Stimulated activated CD8-positive, alpha-beta memory T cell treated with anti-CD3 and anti-CD28 coated beads, Interleukin-2, amount 100 ng/mL, for 1 hour (primary cell): ENCODE data around the gene KCNMB2.

Experiments used
- DNase-seq, 2 donors: peaks; one replicate each; pipeline ENCODE4 v3.0.0-alpha.2; 2020; ENCODE audit warnings: low read depth in 2 of 2

The KCNMB2 gene

DNA sequence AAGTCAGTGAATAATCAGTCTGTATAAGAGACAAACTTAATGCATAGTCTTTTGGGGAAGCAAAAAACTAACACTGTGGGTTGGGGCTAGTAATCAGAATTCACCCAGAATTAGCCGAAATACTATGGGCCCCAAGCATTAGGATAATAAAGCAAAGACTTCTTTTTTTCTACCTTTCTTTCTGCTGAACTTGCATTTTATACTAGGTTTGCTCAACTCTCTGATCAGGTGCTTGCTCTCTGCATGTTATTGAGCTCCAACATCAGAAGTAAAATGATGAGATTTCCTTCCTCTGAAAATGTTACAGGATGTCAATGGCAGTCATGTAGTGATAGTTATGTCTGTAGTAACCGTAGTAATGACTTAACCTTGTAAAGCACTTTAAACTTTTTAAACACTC lies 216.6 kb downstream of the KCNMB2 start:
- DNase-seq = no peak

DNA sequence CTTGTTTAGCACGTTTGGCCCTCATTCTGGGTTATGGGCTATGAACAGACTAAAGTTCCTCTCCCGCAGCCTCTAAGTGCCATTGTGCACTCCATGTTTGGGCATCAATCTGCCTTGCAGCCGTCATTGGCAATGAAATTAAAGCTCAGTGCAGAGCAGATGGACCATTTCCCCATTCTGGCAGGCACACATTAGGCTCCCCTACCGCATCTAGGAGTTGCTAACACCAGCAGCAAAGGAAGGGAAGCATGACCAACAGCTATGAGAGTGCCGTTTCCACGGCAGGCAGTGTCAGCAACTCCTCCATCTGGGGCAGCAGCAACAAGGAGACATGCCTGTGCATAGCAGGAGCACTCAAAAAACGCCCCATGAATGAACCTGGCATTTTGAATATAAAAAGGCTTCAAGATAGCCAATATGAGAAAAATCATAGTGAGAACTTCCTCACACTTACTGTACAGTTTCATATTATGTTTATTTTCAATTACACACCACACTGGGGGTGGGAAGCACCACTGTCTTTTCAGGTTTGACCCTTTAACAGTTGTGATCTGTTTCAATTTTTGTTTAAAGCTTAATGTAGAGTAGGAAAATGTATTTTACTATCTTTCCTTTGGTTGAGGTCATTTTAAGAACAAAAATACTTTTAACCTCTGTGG lies 218.7 kb downstream of the KCNMB2 start:
- no peak for DNase-seq

DNA sequence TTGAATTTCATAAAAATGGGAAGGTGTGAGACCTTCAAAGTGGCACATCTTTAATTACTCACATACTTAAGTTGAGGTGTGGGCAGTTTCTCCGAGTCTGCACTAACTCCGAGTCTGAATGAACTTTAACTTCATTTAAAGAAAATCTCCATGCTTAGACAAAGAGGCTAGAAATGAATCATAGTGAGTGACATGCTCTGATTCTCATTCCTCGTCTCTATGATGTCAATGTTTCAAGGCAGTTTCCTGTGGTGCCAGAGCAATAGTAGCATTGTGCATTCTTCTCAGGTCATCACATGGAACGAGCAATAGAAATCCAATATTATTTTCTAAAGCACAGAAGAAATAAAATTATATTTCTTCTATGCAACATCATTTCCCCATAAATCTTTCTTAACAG lies 224.8 kb downstream of the KCNMB2 start:
- DNase-seq = no peak

DNA sequence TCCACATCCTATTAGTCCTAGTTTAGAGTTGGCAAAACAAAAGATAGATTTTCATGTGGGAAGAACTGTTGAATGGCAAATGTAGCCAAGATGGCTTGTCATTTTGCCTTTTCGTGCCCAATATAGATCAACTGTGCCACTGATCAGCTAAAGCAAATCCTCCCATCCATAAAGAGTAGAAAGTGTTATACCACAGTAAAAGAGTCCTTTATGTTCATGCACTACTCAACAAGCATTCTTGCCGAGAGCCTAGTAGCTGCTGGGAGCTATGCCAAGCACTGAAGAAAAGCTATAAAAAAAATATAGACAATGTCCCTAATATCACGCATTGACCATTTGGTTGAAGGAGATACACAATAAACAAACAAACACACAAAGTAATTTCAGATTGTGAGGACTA lies 225.2 kb downstream of the KCNMB2 start:
- no peak for DNase-seq

DNA sequence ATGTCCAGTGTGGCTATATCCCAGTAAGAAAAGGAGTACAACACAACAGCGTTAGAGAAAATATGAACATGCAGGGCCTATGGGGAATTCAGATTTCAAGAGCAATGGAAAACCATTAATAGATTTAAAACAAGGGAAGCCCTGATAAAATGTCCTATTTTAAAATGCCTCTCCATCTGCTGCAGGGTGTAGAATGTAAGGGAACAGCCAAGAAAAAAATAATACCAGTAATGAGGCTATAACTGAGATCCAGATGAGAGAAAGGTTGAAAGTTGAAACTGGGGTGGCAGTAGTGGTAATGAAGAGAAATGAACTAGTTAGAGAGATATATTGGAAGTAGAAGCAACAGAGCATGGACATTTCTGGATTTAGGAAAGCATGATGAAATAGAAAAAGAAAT lies 226.1 kb downstream of the KCNMB2 start:
- no peak for DNase-seq

DNA sequence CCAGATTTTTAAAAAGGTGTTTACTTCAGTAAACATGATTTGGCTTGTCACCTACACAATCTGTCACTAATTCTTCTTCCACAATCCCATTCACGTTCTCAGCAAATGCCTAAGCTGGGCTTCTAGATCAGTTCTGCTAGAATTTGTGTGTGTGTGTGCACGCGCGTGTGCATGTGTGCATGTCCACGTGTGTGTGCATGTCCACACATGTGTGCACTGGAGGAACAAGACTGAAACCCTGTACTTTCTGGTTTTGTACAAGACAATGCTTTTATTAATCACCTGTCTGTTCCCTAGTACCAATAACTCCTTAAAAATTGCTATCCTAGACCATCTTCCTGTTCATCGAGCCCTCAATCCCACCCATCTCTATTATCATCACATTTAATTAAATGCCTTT lies 229.2 kb downstream of the KCNMB2 start:
- no peak for DNase-seq

DNA sequence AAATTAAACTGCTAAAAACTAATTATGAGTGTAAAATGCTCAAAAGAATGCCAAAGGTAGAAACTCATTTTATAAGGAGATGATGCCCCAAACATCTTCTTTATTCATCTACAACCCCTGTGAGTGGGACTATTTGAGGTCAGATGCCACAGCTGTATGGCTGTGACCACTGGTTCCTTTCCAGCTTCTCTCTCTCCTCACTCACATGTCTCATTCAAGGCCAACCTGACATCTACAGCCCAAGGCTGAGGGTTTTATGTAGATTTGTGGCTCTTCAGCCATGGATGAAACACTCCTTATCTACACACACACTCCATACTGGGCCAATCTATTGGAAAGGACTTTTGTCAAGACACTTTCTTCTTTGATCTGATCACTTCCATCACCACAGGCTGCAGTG lies 231.3 kb downstream of the KCNMB2 start:
- DNase-seq = no peak

DNA sequence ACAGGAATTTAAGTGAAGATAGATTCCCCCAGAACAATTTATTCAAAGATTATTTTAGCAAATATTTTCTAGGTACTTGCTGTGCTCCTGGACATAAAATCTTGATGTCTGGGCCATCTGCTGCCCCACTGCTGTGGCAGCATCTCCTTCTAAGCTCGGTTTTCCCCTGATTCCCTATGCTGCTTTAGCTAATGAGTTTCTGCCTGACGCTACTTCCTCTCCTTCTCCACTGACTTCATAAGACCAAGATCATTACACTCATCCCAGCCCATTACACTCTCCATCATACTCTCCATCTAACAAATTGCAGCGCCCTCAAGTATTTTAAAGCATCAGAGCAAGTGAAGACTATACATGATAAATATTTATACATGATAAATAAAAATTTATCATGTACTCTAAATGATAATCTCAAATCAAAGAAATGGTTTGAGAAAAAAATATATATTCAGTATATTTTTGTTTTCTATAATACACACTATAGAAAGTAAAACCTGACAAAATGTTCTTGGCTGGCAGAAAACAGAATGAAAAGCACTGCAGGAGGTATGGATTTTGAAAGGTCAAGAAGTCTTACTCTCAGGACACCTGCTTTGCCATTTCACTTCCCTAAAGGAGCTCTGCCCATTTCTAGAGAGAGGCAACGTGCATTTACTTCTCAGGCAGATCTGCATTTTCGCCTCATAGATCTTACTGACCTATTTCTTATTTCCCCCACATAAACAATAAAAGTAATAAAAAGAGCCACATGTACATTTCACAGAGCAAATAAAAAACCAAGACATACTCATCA lies 232.0 kb downstream of the KCNMB2 start:
- no peak for DNase-seq

DNA sequence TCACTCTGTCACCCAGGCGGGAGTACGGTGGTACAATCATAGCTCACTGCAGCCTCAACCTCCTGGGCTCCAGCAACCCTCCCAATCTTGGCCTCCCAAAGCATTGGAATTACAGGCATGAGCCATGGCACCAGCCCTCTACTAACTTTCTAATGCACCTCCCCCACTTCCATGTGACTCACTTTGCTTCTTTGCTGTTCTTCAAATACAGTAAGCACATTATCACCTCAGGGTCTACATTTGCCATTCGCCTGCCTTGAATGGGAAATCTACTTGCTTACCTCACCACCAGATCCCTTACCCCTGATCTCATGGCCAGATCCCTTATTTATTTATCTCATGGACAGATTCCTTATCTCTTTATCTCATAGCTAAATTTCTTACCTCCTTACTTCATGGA lies 235.3 kb downstream of the KCNMB2 start:
- DNase-seq = no peak

DNA sequence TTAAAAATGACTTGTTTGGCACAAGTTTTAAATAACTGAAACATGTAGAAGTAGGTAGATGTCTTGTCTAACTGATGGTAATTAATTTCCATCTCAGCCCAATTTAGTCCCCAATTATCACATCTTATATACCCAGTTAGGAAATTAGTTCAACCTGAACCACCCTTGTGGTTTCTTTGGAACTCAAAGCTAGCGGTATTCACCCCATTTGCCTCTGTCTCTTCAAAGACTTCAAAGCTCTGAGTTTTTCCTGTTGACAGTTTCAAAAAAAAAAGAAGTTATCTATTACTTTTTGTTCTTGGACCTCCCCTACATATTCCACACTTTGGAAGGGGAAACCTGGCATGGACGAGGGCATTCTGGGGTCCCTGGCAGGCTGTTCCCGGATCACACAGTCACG lies 236.5 kb downstream of the KCNMB2 start:
- no peak for DNase-seq

DNA sequence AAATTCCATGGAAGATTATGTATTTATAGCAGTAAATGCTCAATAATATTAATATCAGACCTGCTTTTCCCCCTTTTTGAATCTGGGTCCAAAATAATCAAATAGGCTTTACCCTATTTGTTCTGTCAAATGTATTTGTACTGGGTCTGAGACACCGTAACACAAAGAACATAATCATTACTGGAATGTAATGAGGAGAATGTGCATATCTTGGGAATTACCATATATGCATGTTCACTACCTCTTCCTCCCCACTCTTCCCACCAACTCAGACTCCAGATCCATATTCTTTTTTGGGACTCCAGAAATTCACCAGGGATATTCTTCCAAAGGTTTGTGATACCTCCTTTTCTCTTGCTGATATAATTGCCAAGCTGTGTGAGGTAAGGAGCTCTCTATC lies 237.1 kb downstream of the KCNMB2 start:
- no peak for DNase-seq

DNA sequence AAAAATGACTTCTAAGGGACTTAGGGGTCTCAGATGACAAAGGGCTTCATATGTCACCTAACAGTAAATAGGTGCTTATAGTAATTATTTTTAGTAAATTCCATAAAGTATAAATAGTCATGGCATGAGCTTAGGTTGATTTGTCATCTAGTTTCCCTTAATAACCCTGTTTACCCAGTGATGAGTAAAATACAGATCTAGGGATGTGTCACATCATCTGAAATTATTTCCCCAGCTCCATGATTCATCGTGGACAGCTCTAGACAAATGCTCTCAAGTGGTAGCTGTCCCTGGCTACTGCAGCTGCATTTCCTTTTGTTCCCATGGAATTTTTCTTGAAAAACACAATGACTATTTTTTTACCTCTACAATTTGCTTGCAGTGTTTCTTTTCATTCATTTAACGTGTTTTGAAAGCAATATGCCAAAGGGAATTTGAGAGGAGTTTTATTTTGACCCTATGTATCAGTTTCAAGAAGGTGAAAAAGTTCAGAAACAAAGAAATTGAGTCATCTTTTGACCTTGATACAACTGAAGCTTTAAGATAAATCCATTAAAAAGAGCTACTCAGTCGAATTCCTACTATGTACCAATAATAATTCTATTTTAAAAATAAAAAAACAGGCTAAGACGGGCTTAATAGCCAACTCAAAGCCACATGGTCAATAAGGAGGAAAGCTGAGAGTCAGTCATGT lies 241.6 kb downstream of the KCNMB2 start:
- DNase-seq = no peak

DNA sequence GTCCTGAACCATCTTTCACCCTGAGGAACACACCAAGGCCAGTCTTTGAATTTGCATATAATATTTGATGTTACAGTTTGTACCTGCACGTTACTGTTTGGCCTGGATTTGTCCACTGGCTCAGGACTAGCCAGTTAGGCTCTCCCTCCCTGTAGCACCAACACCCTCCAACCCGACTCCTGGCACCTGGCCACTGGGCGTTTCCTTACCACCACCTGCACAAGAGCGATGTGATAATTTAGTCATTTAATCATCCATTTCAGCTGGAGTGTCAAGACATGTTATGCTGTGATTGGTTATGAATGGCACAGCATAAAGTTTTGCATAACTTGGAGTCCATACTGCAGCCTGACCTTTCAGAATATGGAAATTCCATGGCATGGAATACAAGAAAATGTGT lies 242.4 kb downstream of the KCNMB2 start:
- no peak for DNase-seq

DNA sequence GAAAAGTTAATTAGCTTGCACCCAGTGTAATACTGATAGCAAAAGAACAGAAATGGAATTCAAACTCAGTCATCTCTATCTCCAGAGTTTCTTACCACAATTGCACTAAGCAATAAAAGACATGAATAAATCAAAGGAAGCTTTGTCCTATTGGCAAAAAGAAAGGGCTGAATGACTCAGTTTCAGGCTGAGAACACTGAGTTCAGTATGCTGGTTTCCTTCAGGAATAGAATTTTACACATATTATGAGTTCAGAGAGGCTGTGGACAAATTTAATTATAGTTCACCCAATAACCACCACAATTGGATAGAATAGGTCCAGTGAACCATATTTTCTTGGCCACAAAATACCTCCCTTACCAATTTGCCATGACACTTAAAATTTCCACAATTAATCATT lies 249.7 kb downstream of the KCNMB2 start:
- no peak for DNase-seq

DNA sequence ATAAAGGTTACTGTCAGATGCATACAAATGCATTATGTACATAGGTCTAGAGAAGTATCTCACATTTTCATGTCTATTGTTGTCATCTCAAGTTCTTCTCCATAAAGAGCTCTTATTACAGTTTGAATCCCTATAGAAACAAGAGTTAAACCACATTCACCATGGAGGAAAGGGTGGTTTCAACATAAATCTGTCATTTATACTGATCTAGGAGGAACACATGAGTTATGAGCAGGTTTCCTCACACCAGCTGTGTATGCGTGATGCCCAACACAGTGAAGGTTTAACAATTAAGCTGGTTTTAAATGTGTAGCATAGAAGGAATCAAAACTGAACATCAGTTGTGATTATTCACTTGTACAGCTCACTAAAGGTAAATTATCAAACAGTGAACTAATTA lies 251.7 kb downstream of the KCNMB2 start:
- no peak for DNase-seq

DNA sequence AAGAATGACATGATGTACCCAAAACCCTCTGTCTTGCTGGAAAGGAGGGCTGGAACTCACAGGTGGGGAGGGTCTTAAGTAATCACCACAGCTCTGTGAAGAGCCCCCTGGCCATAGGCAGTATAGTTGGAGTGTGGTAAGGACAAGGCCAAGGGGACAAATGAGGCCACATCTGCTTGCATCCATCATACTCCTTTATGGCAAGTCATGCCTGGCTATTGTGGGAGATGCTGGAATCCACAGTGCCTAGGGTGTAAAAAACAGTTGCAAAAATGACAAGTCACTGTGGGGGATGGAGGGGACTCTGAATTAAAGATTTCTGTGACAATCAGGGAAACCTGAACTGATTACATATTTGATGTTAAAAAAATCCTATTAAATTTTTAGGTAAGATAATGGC lies 258.5 kb downstream of the KCNMB2 start:
- no peak for DNase-seq

DNA sequence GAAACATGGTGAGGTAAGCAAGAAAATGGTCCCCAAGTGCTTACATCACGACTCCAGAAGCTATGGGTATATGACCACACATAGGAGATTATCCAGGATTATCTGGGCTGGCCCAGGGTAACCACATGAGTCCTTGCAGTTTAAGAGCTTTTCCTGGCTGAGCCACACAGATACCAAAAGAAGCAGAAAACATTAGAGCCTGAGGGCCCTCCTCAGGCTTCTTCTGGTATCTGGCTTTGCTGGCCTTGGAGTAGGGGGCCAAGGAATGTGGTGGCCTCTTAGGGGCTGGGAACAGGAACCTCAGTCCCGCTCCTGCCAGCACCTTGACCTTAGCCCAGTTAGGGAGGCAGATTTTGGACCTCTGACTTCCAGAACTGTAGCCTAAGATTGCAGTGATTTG lies 259.1 kb downstream of the KCNMB2 start:
- no peak for DNase-seq

DNA sequence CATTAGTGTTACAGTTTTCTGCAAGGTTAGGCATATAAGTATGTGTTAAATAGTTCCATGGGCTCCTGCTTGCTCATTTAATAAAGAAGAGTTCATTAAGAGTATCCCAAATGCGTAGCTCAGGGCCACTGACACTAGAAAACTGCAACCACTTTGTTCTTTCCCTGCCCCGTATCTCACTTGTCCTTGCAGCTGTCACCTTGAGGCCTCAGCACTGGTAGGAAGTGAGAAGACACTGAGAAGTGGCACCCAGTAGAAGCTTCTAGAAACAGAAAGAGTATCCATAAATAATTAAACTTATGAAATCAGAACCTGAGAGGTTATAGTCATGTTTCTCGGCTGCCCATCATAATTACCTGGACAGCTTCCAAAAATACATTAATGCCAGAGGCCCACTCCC lies 266.0 kb downstream of the KCNMB2 start:
- no peak for DNase-seq

DNA sequence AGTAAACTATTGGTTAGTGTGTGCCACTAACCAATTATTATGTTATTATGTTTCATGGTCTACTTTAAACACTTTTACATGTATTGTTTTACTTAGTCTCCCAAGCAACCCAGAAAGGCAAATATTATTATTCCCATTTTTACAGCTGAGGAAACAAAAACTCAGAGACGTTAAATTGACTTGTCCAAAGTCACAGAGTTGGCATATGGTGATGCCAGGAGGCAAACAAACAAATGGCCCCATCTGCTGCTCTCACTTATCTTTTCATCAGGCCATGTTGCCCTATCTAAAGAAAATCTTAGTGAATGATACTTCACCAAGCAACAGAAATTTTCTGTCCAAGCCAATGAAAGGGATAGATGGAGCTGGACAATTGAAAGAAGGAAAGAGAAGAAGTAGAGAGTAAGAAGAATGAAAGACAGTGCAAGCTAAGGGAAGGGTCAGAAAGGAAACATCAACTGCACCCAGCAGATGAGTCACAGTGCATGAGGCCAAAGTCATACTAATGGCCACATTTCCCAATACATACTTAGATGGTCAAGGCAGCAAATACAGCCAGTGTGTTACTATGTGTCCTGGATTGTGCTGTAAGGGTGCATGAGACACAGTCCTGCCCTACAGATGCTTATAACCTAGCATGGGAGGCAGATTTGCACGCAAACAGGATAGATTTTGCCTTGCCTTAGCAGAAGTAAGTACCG lies 266.9 kb downstream of the KCNMB2 start:
- no peak for DNase-seq

DNA sequence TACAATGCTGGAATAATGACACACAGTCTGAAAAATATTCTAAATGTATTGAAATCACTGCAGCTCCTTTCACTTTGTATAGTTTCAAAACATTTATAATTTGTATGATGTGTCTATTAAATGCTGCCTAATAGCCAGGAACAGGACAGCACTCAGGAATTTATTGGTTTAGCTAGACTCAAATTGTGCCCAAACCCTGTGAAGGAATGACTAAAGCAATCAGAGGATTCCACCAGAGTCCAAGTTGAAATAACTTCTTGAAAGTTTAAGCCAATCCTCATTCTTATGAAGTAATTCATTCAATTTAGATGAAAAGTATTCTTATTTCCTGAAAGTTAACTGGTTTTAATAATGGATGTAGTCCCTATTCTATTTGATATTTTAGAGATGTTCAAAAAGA lies 268.4 kb downstream of the KCNMB2 start:
- no peak for DNase-seq

DNA sequence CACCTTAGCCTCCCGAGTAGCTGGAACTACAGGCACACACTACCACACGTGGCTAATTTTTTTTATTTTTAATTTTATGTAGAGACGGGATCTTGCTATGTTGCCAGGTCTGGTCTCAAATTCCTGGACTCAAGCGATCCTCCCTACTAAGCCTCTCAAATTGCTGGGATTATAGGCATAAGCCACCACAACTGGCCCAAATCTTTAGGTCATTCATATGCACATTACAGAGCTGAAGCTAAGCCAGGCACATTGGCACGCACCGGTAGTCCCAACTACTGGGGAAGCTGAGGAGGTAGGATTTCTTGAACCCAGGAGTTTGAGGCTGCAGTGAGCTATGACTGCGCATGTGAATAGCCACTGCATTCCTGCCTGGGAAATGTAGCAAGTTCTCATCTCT lies 269.5 kb downstream of the KCNMB2 start:
- no peak for DNase-seq

DNA sequence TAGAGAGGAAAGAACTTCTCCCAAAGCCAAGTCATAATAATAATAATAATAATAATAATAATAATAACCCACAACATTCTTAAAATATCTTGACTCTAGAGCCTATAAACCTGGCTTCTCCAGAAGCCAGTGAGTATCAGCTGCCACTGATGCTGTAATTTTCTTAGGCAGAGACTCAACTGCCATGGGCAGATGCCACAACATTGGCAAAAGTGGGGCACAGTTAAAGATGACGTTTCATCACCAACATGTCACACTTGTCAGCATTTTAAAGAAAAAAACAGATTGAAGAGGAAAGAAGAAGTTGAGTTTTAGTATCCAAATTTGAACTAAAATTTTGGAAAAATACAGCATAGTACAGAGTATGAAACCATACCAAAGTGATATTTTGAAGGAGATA lies 270.4 kb downstream of the KCNMB2 start:
- no peak for DNase-seq

DNA sequence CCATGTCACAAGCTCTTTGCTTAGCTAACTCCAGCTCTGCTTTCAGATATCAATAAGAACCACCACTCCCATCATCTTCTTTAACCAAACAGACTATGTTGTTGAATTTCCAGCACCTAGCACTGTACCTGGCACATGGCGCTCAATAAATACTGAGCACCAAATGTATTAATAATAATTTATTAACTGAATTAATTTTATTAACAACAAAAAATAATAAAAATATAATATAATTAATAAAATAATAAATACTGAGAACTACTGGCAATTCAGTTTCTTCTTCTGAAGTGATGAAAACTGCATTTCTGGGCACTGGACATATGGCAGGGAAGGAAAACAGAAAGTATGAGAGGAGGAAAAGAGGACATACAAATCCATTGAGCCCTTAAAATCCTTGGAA lies 271.5 kb downstream of the KCNMB2 start:
- DNase-seq = no peak
